NCI-H774 (cell line): Measurements from ENCODE around the gene SLC66A1.

Experiments
- DNase-seq: peaks from one replicate; lab custom pipeline; 2025; lab: John Stamatoyannopoulos, UW

SLC66A1 gene

DNA sequence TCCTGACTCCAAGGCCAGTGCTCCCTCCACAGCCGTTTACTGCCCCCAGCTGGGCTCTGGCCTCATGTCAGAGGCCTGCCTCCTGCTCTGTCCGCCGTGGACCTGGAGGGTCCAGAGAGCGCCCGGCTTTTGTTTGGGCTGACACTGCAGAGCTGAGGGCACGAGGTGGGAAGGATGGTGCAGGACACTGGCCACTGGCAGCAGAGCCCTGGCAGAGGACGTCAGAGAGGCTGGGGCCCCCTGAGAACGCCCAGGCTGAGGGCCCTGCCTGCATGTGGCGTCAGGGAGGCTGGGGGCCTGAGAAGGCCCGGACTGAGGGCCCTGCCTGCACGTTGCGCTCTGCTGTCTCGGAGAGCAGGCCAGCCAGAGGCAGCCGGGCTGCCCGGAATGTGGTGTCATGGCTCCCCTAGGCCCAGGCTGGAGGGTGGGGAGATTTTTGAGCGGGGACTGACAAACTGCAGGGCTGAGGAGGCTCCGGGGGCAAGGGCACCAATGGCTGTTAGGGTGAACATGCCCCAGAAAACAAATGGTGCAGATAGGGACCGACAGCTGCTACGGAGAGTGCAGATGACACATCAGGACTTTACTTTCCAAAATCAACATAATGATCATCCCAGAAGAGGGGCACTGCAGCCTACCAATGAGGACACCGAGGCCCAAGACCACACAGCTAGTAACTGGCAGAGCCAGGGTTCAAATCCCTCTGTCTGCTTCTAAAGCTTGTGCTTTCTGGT is 31.7 kb downstream of the SLC66A1 start:
- no peak for DNase-seq

DNA sequence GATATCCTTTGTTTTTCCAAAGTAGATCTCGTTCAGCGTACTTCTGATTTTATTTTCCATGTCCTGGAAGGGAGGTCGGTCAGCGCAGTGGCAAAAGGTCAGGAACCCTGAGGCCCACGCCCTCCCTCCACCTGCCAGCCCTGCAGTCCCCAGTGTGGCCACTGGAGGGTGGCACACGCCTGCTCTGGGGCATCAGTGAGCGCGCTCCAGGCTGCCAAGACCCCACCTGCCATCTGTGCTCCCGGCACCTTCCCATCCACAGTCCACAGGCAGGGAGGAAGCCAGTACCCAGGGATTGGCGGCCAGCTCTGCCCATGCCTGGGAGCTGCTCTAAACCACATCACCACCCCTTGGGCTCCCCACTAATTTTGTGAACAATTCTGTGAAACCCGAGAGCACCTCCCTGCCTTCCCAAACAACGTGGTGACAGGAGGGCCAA is 32.3 kb downstream of the SLC66A1 start:
- DNase-seq = no peak

DNA sequence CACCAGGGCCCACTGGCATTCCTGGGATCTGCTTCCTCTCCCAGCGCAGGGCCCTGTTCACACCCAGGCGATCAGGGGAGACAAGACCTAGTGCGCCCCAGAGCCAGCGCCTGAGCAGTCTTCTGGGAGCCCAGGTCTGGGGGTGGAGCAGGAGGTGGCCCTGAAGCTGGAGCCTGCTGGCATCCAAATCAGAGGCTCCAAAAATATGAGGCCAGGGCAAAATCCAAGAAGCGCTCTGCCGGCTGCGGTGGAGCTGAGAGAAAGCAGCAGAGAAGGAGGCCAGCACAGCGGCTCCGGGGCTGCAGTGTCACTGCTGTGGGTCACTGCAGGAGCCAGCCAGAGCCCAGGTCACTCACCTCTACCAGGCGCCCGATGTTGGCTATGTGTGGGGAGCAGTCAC is 32.7 kb downstream of the SLC66A1 start:
- no peak for DNase-seq

DNA sequence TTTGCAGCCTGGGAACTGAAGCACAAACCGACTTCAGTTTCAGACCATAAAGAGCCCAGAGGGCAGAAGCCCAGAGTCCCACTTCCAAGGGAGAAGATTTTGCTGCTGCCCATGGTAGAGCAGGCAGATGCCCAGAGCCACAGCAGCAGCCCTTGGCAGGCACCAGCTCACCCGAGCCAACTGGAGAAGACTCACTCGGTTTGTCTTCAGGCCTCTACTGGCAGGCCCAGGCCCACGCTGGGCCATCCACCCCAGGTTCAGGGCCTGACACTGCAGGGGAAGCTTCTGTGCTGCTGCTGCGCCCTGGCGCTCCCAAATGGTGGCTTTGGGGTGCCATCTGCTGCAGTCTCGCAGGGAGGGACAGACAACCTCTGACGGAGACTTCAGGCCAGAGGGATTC is 33.3 kb downstream of the SLC66A1 start:
- DNase-seq = no peak

DNA sequence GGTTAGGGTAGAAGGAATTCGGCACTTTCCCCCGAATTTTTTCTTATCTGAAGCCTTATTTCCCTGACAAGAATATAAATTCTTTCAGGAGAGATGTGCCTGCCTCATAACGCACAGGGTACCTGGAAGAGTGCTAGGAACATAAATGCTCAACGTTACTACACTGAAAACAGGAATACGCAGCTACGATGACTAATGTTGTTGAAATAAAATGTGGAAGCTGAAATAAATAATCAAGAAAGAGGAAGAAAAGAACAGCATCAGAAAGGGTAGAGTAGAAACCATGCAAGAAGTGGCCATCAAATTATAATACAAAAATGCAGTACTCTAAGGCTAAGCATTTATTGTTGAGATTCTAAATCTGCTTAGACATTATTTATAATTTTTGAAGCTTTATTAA is 33.9 kb downstream of the SLC66A1 start:
- DNase-seq = no peak

- DNase-seq = no peak
These were observed 35.5 kb downstream of the SLC66A1 start for GRCh38 chr1:19347533-19348172.

- DNase-seq = no peak
These were observed 36.5 kb downstream of the SLC66A1 start for GRCh38 chr1:19348441-19349198.

GRCh38 chr1:19349999-19350398 is 37.9 kb downstream of the SLC66A1 start:
- no peak for DNase-seq

DNA sequence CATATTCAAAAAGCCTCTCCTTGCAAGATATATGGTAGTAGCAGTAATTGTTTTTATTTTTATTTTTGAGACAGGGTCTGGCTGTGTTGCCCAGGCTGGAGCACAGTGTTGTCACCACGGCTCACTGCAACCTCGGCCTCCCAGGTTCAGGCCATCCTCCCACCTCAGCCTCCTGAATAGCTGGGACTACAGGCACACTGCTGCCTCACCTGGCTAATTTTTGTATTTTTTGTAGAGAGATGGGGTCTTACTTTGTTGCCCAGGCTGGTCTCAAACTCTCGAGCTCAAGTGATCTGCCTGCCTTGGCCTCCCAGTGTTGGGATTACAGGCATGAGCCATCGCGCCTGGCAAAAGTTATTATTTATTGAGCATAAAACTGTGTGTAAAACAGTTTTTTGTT is 38.4 kb downstream of the SLC66A1 start:
- DNase-seq = no peak

DNA sequence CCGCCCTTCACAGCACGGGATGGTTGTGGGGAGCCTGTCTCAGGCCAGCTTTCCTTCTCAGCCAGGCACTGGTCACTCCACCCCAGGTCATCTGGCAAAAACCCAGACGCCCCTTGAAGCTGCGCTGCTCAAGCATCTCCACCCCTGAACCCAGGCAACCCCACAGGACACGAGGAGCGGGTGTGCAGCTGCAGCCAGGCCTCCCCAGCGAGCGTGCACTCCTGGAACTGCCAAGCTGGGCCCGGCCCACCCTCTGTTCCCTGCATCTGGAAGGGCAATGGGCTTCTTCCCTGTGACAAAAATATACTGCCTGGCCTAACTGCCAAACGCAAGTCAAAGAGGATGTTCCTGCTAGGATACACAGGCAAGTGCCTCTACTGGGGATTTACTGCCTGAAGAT is 39.7 kb downstream of the SLC66A1 start:
- DNase-seq = no peak

DNA sequence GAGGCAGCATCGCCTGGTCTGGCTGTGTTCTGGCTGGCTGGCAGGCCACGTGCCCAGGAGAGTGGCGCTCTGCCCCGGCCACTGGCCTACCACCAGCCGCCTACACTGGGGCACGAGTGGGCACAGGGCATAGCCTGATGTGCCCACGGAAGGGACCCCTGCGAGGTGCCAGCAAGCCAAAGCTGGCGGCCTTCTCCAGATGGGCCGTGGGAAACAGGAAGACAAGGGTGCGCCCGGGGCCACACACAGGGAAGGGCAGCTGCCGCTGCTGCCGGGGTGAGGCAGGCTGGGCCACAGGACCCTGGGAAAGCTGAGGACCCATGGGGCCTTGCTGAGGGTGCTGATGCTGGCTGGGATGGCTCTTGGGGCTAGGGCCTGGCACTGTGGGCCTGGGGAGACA is 40.7 kb downstream of the SLC66A1 start:
- DNase-seq = no peak

- DNase-seq = no peak
These were observed 41.5 kb downstream of the SLC66A1 start for GRCh38 chr1:19353596-19353995.

DNA sequence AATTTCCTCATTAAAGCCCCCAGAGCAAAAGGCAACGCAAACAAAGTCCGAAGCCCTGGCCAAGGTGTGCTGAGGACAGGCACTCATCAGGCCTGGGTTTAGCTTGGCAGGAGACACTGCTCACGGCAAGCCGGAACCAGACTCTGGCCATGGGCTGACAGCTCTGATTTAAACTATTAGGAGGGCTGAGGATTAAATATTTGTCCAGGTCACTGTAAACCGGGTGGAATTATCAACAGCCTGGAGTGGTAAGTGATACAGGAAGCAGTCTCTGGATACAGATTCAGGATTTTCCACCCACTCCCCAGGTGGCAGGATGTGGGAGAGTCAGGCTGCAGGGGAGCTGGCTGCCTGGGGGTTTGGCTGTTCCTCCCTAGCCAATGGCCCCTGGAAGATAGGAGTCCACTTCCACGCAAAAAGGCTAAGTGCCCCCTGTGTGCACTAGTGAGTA is 42.4 kb downstream of the SLC66A1 start:
- no peak for DNase-seq

GRCh38 chr1:19356266-19356665 is 44.1 kb downstream of the SLC66A1 start:
- no peak for DNase-seq

- no peak for DNase-seq
These were observed 45.3 kb downstream of the SLC66A1 start for GRCh38 chr1:19357299-19357986.

DNA sequence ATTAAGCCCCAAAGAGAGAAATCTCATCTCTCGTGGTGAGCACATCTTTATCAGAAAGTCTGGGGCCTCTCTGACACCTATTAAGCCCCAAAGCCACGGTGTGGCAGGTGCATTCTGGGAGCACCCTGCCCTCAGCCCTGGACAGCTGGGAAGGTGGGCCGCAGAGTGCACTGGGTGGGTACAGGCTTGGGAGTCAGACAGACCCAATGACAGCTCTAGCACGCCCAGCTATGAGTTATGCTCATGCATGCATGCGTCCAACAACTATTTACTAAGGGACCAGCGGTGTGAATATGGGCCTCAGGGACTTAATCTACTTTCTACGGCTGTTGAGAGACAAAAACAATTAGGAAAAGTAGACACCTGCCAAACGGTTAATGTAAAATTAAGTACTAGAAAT is 46.6 kb downstream of the SLC66A1 start:
- no peak for DNase-seq

- no peak for DNase-seq
These were observed 47.2 kb downstream of the SLC66A1 start for GRCh38 chr1:19359357-19359756.

DNA sequence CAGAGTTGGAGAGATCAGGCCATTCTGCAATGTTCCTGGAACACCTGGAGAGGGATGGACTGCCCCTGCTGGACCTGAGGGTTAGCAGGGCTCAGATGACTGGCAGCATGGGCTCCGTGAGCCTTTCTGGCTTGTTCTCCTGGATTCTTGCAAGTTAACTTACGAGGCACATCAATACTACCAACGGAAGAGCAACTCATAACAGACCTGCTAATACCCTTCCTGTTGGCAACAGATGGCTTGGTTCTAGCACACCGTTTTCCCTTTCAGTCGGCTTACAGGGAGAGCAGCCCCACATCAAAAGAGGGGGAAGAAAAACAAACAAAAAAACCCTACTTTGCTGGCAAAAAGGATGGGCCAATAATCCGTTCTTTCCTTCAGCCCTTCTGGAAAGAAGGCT is 47.9 kb downstream of the SLC66A1 start:
- no peak for DNase-seq

GRCh38 chr1:19360432-19360831 is 48.3 kb downstream of the SLC66A1 start:
- DNase-seq = no peak

DNA sequence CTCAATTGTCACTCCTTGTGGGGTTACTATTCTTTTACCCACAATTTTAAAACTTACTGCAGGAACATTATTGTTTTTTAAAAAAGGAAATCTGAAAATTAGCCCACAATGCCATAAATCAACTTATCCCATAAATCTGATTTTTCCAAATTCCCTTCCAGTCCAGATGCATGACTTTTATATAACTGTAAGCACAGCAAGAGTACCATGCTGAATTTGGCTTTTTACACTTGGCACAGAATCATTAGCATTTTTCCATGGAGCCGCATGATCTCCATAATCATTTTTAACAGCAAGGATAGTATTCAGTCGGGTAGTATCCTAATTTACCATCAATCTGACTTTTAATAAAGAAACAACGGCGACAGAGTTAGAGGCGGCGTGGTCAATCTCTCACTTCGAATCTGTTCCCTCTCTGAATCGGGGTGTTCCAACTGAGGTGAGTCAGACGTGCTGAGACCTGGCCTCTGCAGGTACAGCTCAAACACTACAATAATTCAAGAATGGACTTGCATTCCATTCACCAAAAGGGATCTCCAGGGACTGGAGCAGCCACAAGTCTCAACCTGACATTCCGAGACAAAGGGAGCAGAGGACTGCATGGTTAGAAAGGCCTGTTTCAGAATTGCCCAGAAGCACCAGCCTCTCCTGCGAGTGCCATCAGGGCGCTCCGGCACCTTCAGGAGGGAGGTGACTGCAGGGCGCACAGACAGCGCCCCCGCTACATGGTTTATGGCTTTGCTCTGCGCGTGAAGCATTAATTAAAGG is 48.9 kb downstream of the SLC66A1 start:
- DNase-seq = no peak

DNA sequence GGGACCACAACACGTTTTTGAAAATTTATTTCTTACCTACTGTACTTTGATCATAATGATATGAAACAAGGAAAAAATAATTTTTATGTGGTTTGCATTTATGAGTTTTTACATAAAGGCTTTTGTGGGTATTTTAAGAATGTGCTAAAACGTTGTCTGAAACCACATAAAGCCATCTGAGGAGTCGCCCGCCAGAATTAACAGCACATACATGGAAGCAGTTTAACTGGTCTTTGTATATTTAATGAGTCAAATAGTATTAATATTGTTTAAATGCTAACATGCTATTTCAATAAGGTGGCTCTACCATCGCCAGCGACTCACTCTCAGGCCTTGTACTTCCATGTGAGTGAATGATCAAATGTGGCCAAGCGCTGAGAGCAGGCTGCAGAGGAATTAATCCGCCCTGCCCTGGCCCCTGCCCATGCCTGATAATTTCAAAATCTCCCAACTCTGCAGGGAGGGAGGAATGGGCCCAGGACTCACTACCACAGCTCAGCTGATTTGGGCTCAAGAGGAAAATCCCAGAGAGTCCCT is 49.6 kb downstream of the SLC66A1 start:
- DNase-seq = no peak
